ENCODE results near the gene TTLL5.
A peak's percentile ranks its signal among the peaks of the same experiment; 100 is the strongest.

Gene TTLL5

DNA sequence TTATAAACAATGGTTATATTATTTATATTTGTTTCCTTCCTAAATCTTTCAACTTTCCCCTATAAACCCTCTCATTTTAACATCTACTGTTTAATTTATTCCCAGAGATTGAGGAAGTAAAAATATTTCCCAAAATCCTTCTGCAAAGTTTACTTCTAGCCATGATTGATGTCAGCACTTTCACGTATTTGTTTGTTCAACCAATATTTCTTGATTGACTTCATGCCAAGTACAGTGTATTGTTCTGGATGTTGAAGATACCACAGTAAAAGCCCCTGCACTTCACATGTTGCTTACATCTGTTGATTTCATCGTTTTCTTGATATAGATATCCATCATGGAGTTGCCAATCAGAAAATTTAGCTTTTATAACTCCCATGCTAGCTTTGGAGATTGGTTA lies 81.8 kb downstream of the TTLL5 start:
- DNase-seq: no peak

DNA sequence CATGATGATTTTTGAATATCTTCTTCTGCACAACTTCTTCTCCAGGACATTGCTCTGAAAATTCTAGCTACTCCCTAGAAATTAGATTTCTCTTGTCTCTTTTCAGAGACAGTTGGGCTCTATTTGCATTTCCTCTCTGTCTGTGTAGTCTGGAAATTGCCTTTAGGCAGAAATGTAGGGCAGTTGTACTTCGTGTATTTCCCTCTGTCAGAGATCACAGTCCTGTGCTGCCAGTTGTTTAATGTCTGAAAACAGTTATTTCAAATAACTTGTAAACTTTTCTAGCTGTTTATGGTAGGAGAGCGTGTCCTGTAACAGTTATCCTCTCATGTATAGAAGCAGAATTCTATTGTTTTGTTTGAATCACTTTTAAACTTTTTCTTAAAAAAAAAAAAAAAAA lies 86.9 kb downstream of the TTLL5 start:
- DNase-seq: no peak

DNA sequence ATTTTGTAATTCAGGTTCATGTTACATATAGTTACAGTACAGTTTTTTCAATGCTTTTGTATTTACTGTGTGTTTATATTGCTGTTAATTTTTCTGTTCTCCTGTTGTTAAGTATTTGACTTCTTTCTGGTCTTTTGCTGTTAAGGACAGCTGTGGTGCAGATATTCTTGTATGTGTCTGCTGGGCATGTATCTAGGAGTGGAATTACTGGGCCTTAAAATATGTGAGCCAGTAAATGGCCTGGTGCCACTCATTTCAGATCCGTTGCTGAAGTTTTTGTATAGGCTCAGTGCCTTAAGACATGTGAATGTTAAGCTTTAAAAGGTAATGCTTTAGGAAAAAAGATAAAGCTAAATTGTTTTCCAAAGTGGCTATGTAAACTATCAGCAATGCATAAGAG lies 87.3 kb downstream of the TTLL5 start:
- DNase-seq: no peak

DNA sequence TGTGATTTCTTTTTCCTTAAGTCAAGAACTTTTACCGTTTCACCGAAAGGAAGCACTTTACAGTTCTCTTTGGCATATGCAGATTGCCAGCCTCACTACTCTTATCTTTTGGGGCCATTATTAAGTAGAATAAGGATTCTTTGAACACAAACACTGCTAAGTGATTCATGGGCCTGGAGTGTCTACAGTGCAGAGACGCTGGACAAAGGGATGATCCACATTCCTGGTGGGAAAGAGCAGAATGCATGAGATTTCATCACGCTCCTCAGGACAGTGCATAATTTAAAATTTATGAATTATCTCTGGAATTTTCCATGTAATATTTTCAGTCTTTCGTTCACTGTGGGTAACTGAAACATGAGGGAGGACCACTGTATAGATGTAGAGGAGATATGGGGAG lies 90.2 kb downstream of the TTLL5 start:
- no peak for DNase-seq

DNA sequence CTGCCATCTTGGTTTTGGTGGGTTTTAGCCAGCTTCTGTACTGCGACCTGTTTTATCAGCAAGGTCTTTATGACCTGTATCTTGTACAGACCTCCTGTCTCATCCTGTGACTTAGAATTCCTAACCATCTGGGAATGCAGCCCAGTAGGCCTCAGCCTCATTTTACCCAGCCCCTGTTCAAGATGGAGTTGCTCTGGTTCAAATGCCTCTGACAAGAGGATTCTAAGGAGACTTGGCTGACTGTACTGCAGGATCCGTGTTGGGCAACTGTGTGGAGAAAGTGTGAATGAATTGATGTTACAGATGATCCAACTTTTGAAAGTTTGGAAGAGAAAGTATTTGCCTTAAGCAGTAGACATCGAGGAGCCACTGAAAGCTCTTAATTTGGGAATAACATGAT lies 91.0 kb downstream of the TTLL5 start:
- DNase-seq: no peak

DNA sequence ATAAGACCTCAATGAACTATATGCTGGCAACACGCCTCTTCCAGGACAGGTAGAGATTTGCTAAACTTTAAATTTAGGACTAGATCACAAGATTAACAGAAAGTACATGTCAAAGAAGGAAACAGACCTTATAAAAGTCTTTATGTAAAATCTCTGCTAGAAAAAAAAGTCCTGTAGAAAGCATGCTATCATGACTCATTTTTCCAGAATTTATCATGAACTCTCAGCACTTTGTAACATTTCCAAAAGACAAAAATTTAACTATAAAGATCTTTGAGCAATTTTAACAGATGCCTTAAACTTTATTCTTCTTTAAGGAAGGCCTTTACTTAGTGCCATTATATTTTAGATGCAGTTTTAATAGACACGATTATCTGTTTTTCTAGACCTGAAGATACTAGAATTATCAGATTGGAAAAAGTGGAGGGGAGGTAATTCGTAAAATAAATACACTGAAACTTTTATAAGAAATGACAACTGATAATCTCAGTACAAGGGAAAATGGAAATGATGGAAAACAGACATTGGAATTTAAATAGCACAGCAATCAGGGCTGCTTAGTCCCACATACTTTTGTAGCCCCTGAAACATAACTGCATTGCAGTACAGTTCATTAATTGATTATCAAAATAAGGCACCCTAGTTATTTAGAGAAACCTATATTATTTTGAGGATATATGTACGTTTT lies 92.0 kb downstream of the TTLL5 start:
- no peak for DNase-seq

DNA sequence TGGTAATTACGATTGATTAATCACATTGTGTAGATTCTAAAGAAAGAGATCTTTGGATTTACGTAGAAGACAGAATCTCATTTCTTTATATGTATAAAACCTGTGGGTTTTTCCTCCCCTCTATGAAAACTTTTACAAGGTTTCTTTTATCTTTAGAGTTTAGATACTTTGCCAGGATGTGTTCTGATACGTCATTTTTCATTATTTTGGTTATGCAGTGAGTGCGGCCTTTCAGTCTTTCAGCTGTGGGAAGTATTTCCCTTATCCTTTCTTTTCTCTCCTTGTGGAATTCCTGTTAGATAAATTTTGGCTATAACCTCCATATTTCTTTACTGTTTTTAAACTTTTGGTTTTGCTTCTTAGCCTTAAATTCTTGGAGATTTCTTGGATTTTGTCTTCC lies 92.7 kb downstream of the TTLL5 start:
- no peak for DNase-seq

DNA sequence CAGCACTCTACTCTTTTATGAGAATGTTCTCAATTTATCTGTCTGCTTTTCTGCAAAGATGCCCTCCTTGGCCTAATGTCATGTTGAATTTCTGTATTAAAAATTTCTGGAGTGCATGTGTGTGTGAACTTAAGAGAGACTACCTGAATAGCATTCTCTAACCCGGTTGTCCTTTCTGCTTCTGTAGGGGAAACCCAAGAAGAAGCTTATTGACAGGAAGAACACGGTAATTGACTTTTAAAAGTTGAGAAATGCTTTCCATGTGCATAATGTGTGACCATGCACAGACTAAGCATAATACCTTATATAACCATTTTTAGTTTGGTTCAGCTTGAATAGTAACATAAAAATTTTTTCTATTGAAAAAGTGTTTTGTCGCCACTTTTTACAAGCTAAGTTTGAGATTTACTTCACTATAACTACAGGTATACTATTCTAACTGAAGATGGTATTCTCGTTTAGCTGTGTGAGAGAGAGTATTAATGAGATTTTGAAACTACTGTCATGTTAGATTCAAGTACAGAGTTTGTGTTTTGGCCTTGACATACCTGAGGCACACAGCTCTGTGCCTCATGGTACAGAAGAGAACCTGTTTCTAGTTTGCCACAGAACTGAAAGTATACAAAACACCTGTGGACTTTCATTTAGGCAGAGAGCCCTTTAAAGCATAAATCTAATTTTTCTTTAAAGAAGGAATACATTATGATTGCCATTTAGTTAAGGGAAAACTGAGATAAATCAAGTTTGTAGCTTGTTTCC lies 96.8 kb downstream of the TTLL5 start:
- DNase-seq: no peak

DNA sequence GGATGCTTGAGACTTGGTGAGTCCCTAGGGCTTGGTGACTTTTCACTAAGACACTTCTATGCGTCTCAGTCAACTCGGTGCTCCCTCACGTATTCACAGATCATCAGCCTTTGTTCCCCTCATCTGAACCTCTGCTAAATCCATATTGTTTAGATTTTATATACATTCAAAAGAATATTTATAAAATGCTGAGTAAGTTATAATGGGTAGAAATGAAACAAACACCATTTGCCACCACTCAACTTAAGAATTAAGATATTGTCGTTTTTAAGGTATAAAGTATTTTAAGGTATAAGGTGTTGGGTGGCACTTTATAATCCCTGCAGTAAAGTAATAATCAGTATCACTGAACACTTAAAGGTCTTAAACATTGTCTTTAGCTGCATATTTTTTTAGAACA lies 103.0 kb downstream of the TTLL5 start:
- DNase-seq: no peak

DNA sequence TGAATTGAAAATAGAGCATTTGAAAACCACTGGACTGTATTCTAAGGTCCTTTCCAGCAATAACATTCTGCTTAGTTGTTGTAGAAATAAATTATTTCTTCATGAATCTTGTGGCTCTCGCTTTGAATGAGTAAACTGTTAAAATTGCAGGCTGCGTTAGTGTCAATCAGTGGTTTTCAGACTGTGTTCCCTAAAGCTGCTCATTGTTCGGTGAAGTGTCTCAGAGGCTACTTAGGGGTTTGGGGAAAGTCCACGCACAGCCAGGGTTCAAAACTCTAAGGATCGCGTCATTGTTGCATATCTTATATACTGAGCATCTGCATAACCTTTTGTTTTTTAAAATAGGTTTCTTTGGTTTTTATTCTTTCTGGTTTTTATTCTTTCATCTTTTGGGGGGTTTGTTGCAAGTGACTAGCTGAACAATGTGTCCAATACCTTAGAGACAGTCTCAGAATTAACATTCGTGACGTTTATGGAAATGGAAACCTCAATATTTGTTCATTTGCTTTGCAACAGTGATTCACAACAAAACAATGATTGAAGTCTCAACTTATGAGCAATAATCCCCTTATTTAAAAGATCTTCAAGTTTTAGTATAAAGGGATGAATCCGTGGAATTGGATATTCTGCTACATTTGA lies 108.1 kb downstream of the TTLL5 start:
- DNase-seq: no peak

DNA sequence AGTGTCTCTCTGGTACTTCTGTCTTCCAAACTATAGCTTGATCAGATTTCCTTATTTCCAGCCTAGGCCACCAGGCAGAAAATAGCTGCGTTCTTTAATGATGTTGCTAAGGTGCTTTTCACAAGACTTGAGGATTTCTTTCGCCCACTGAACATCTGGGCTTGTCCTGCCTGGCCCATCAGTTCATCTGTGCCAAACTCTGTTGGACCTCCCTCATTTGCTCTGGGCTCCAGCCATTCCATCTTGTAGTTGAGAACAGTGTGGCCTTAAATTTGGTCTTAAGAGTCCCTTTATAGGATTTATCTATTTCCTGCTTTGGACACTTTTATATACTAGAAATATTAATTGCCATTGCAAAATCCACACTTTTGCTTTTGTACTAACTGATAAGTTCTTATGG lies 109.6 kb downstream of the TTLL5 start:
- no peak for DNase-seq

DNA sequence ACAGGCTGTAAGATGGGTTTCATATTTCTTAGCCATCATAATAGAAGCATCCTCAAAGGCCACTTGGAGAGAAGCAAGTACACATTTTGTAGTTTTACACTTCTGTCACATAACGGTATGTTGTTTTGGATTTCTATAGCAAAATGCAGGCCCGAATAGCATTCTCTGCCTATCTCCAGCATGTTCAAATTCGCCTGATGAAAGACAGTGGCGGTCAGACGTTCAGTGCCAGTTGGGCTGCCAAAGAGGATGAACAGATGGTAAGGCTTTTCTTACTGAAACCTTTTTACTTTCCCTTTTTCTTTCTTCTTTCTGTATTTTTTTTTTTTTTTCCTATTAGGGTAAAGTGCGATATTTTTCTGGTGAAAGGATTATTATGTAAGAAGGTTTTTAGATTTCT lies 110.5 kb downstream of the TTLL5 start:
- DNase-seq: no peak

DNA sequence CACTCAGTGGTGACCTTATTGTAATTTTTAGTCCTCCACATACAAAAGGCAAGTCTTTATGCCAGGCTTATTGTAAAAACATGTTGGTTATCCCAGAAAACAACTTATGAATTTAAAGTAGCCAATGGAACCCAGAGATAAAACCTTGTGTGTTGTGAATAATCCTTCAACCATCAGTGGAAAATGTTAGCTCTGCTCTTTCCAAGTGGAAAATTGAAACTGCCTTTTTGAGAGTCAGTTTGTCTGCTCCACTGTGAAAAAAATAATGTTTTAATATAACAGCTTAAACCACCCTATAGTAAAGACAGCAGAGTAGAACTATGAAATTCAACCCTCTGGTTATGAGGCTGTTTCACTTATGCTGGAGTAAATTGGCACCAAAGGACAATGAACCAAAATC lies 112.0 kb downstream of the TTLL5 start:
- DNase-seq: no peak

DNA sequence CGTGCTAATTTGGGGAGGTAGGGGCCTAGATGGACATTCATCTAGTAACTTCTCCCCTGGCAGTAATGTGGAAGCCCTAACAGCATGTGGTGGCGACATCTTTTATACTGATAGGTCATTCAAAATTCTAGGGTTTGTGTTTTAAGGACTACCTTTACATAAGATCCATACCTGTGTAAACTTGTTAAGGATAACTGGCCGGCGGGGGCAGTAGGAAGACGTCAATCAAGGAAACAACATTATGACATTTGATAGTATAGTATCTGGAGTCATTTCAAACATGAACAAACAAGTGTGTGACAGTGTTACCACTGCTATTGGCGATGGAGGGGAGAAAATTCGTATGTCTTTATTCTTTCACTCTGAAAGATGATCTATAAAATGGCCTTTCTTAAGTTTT lies 120.0 kb downstream of the TTLL5 start:
- no peak for DNase-seq

DNA sequence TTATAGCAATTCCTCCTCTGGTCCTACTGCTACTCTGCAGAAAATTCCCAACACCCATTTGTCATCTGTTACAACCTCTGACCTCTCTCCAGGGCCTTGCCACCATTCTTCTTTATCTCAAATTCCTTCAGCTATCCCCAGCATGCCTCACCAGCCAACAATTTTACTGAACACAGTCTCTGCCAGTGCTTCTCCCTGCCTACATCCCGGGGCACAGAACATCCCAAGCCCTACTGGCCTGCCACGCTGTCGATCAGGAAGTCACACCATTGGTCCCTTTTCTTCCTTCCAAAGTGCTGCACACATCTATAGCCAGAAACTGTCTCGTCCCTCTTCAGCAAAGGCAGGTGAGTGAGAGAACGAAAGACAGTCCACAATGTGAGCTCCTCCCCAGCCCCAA lies 122.1 kb downstream of the TTLL5 start:
- no peak for DNase-seq

DNA sequence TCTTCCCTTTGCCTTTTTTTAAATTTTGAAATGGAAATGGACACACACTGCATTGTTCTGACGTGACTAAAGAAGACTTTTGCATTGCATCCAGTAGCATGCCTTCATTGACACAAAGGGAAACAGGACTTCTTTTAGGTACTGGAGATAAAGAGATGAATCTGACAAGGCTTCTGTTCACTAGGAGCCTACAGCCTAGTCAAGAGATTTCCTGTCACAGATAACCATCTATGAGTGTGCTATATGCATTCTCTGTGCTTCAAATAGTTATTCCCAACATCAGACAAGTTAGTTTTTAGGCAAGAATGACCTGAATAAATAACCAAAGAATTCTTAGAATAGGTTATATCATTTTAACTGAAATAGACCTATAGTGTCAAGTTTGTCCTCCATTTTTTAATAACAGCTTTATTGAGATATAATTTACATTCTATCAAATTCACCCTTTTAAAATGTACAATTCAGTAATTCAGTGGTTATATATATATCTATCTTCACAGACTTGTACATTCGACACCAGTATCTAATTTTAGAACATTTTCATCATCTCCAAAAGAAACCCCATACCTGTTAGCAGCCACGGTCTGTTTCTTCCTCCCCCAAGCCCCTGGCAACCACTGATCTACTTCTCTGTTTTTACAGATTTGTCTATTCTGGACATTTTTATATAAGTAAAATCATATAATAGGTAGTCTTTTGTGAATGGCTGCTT lies 122.7 kb downstream of the TTLL5 start:
- DNase-seq: peak in 1 of 5 experiments; percentile 2

DNA sequence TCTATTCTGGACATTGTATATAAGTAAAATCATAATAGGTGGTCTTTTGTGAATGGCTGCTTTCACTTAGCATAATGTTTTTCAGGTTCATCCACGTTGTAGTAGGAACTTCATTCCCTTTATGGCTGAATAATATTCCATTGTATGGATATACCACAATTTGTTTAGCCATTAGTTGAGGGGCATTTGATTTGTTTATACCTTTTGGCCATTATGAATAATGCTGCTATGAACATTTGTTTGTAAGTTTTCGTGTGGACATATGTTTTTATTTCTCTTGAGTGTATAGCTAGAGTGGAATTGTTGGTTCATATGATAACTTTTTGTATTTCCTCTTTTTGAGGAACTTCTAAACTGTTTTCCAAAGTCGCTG lies 123.3 kb downstream of the TTLL5 start:
- DNase-seq: no peak

DNA sequence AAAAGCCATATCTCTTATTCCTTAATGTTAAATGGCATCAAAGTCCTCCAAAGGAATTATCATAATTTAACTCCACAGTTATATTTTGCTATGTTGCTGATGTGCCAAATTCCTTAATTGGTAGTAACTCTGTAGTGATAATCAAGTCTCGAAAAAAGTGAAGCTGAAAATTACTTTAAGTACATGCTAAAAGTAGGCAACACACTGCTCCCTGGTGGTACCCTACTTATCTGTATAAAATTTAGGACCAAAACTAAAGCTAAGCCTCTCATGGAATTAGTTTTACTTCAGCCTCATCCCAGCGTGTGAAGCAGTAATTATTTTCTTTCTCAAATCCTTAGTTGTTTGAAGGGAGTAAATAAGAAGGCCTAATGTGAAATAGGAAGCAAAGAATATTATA lies 132.8 kb downstream of the TTLL5 start:
- no peak for DNase-seq

DNA sequence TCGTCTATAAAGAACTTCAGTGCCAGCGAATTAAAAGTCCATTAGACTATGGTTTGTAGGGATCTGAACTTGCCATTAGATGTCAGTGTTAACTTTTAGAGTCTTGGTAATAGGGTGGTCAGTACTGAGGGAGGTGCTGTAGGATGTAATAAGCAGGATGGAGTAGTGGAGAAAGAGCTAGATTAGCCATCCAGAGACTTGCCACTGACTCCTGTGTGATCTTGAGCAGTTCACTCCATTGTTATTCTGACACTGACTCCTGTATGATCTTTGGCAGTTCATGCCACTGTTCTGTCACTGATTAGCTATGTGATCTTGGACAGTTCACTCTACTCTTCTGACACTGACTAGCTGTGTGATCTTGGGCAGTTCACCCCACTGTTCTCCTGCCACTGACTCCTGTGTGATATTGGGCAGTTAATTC lies 133.6 kb downstream of the TTLL5 start:
- no peak for DNase-seq

DNA sequence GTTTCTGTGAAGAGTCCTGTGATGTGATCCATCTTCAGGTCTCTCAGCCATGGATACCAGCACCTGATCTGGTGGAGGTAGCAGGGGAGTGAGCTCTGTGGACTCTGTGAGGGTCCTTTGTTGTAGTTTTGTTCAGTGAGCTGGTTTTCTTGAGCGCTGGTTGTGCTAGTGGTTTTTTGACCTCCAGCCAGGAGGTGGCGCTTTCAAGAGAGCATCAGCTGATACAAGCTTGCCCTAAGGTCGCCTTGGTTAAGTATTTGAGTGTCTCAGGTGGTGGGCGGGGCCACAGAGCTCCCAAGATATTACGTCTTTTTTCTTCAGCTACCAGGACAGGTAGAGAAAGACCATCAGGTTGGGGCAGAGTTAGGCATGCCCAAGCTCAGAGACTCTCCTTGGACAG lies 139.7 kb downstream of the TTLL5 start:
- DNase-seq: no peak

DNA sequence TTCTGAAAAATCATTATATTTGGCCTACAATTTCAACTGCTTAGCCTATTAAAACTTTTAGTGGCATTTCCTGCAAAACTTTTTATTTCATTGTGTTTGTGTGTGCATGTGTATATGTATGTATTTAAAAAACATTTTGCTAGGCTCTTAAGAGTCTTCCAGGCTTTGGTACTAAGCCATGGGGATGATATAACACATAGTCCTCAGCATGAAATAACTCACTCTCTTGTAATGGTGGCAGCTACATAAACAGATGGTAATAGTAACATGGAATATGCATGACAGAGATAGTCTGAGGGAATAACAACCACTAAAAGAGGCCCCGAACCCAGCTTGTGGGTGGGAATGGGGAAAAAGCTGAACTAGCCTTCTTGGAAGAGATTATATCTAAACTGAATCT lies 141.4 kb downstream of the TTLL5 start:
- no peak for DNase-seq

DNA sequence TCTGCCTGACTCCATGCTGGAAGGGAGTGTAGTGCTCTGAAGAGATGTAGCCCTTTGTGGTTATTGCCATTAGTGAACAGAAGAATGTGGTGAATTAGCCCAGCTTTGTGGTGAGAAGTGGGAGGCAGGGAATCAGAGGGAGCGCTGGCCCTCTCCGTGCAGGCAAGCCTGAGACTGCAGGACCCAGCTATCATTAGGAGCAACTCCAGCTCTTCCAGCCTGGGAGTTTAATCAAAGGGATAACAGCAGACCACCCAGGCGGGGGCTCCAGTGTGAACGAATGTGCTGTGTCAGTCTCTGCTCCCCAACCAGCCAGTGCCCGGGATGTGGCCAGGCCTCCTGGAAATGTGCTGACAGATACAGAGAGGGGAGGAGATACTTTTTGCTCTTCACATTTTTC lies 142.7 kb downstream of the TTLL5 start:
- no peak for DNase-seq

DNA sequence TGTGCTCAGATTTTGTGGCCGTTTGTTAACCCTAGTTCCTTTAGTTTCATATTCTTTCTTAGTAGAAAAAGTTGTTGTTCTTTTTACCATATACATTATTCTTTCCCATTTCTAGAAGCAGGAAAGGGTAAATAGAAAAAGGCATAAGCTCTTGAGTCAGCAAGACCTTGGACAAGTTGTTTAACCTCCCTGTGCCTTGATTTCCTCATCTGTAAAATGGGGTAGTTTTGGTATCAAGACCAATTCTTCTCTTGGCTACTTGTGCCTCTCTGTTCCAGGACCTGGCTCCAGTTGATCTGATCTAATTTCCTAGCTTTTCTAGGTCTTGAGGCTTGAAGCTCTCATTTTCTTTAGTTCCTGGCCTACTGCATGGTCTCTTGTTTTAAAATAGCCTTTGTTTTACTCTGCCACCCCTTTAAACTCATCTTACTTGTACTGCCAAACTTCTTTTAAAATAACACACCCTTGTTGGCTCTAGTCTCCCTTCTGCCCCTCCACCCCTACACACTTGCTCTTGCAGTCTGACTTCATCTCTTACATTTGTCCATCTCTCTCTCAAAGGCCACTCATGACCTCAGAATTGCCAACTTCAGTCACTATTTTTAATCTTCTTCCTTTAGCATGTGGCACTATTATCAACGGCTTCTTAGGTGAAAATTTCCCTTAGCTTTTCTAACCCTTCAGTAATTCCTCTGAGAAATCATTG lies 143.7 kb downstream of the TTLL5 start:
- DNase-seq: no peak

Data from T-helper 2 cell (primary cell).